Panc1 (cell line): ENCODE data around the gene ACACA. TPM values are rescaled to one million over a fixed set of nuclear protein-coding genes. Genes with fewer than 3 reads are reported as not detected.

Source experiments
- ATAC-seq: fragments of 200-7000 bp; cut with Tn5 transposase; 2 replicates; pipeline ENCODE4 v1.9.1; 2020; ENCODE audit warnings: mild to moderate bottlenecking, moderate library complexity
- BruUV-seq: library from RNA; stranded (reverse); fragments of 400-500 nt; replicated peaks from 2 replicates; lab custom pipeline; 2021; lab: Mats Ljungman, UMichigan
- CTCF ChIA-PET: fragments of 300-600 bp; sonication (Branson Sonifier 250); formaldehyde crosslinking; loops from one replicate; lab custom pipeline; 2022; ENCODE audit warnings: antibody characterized with exemption; lab: Charles Lee
- POLR2A ChIA-PET: fragments of 300-600 bp; sonication (Branson Sonifier 250); formaldehyde crosslinking; loops from one replicate; lab custom pipeline; 2022; ENCODE audit warnings: antibody characterized with exemption; lab: Charles Lee
- DNase-seq: peaks from one replicate; pipeline ENCODE4 v3.0.0-alpha.2; 2010; ENCODE audit warnings: low read depth, low spot score
- H3K27ac ChIP-seq: 2 replicates; pipeline ENCODE4 v1.5.1; 2011; ENCODE audit warnings: mild to moderate bottlenecking, low read length, inconsistent platforms
- H3K27me3 ChIP-seq: fragments of 200-500 bp; sonication (Bioruptor generic); 2 replicates; pipeline ENCODE4 v1.6.0; 2014; ENCODE audit warnings: low read length, inconsistent platforms; ENCODE audit not compliant: control insufficient read depth, insufficient read depth
- H3K36me3 ChIP-seq: fragments of 200-500 bp; sonication (Bioruptor generic); 2 replicates; pipeline ENCODE4 v1.5.1; 2014; ENCODE audit warnings: inconsistent platforms, mild to moderate bottlenecking, low read length, moderate library complexity; ENCODE audit not compliant: control insufficient read depth, insufficient read depth
- H3K4me1 ChIP-seq: 2 replicates; pipeline ENCODE4 v1.5.1; 2011; ENCODE audit warnings: inconsistent platforms, mild to moderate bottlenecking, low read length, moderate library complexity; ENCODE audit not compliant: control insufficient read depth, insufficient read depth
- H3K4me3 ChIP-seq, 2 experiments: 2 replicates each; pipeline ENCODE4 v1.5.1; 2011 to 2012; ENCODE audit warnings: low read depth in 2 of 2, low read length in 2 of 2, mild to moderate bottlenecking in 2 of 2, inconsistent platforms in 1 of 2, moderate library complexity in 1 of 2
- H3K9me3 ChIP-seq: fragments of 200-500 bp; sonication (Bioruptor generic); 2 replicates; pipeline ENCODE4 v1.5.1; 2014; ENCODE audit warnings: low read depth, mild to moderate bottlenecking, inconsistent platforms, low read length, moderate library complexity; ENCODE audit not compliant: control insufficient read depth, insufficient read depth
- POLR2AphosphoS5 ChIP-seq: IDR thresholded peaks from 2 replicates; pipeline ENCODE4 v1.6.1; 2012; ENCODE audit warnings: mild to moderate bottlenecking, low read depth, low read length, moderate library complexity
- SIN3A ChIP-seq: IDR thresholded peaks from 2 replicates; pipeline ENCODE4 v1.6.1; 2012; ENCODE audit warnings: low read depth, mild to moderate bottlenecking, low read length, moderate library complexity, borderline replicate concordance; ENCODE audit not compliant: insufficient read depth
- TCF7L2 ChIP-seq: IDR thresholded peaks from 2 replicates; pipeline ENCODE4 v1.6.1; 2011; ENCODE audit warnings: mild to moderate bottlenecking, low read depth, low read length, inconsistent platforms
- in situ Hi-C: cut with HindIII; loops from 2 replicates; pipeline ENCODE4 v1.10.0; 2016; ENCODE audit warnings: low sequenced_read_pairs, low pct_unique_long_range_greater_than_20kb
- intact Hi-C: fragments of 100-400 bp; cut with micrococcal nuclease; formaldehyde crosslinking; loops from one replicate; pipeline ENCODE4 v1.10.0; 2022; ENCODE audit not compliant: unreplicated experiment
- total RNA-seq: library from RNA; stranded (reverse); gene quantifications from one replicate; pipeline ENCODE4 v1.2.1, GENCODE V29; 2021; ENCODE audit not compliant: unreplicated experiment
- TF ChIP-seq, protein P1 (sequence below): fragments of 450-650 bp; IDR thresholded peaks from 2 replicates; pipeline ENCODE4 v1.5.1; 2017; ENCODE audit warnings: mild to moderate bottlenecking
- TF ChIP-seq, protein P2 (sequence below), 2 experiments: IDR thresholded peaks; 2 replicates each; pipeline ENCODE4 v1.6.1; 2011 to 2012; ENCODE audit warnings: low read depth in 2 of 2, control low read depth in 1 of 2, low read length in 1 of 2, mild to moderate bottlenecking in 1 of 2, moderate library complexity in 1 of 2; ENCODE audit not compliant: insufficient read depth in 1 of 2

The ACACA gene
- total RNA-seq, 1 experiment from 2014 or later: 131 TPM

- peaks cover 18% of the 10 kb centered on the region; the same call in 1 of the 2 replicates for H3K36me3 ChIP-seq
- H3K4me1 ChIP-seq: no peaks in the 10 kb centered on the region
- intact Hi-C loops (no loop called here), in situ Hi-C loops (no loop called here)
- ChIA-PET POLR2A (no interaction called here), CTCF (no interaction called here)
- no peaks in the 10 kb centered on the region for H3K9me3 ChIP-seq
- BruUV-seq: no TSS peak
- TF ChIP-seq, protein P1, sequence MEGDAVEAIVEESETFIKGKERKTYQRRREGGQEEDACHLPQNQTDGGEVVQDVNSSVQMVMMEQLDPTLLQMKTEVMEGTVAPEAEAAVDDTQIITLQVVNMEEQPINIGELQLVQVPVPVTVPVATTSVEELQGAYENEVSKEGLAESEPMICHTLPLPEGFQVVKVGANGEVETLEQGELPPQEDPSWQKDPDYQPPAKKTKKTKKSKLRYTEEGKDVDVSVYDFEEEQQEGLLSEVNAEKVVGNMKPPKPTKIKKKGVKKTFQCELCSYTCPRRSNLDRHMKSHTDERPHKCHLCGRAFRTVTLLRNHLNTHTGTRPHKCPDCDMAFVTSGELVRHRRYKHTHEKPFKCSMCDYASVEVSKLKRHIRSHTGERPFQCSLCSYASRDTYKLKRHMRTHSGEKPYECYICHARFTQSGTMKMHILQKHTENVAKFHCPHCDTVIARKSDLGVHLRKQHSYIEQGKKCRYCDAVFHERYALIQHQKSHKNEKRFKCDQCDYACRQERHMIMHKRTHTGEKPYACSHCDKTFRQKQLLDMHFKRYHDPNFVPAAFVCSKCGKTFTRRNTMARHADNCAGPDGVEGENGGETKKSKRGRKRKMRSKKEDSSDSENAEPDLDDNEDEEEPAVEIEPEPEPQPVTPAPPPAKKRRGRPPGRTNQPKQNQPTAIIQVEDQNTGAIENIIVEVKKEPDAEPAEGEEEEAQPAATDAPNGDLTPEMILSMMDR: no peak
- TF ChIP-seq, protein P2, sequence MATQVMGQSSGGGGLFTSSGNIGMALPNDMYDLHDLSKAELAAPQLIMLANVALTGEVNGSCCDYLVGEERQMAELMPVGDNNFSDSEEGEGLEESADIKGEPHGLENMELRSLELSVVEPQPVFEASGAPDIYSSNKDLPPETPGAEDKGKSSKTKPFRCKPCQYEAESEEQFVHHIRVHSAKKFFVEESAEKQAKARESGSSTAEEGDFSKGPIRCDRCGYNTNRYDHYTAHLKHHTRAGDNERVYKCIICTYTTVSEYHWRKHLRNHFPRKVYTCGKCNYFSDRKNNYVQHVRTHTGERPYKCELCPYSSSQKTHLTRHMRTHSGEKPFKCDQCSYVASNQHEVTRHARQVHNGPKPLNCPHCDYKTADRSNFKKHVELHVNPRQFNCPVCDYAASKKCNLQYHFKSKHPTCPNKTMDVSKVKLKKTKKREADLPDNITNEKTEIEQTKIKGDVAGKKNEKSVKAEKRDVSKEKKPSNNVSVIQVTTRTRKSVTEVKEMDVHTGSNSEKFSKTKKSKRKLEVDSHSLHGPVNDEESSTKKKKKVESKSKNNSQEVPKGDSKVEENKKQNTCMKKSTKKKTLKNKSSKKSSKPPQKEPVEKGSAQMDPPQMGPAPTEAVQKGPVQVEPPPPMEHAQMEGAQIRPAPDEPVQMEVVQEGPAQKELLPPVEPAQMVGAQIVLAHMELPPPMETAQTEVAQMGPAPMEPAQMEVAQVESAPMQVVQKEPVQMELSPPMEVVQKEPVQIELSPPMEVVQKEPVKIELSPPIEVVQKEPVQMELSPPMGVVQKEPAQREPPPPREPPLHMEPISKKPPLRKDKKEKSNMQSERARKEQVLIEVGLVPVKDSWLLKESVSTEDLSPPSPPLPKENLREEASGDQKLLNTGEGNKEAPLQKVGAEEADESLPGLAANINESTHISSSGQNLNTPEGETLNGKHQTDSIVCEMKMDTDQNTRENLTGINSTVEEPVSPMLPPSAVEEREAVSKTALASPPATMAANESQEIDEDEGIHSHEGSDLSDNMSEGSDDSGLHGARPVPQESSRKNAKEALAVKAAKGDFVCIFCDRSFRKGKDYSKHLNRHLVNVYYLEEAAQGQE (IDR thresholded peaks at IDR 0.05; ENCODE audit: insufficient read depth in 1 of 2, low read depth in 2 of 2, low read length in 1 of 2): no peak
- TF ChIP-seq SIN3A (no peak), POLR2AphosphoS5 (no peak), TCF7L2 (no peak)
- no peak for ATAC-seq
- no peak overlapping the region for H3K27ac ChIP-seq
- no peak for DNase-seq
- H3K4me3 ChIP-seq: no peak overlapping the region
- no peaks in the 10 kb centered on the region for H3K27me3 ChIP-seq
Measured at GRCh38 chr17:37230633-37231032, 176.0 kb downstream of the ACACA start.

DNA sequence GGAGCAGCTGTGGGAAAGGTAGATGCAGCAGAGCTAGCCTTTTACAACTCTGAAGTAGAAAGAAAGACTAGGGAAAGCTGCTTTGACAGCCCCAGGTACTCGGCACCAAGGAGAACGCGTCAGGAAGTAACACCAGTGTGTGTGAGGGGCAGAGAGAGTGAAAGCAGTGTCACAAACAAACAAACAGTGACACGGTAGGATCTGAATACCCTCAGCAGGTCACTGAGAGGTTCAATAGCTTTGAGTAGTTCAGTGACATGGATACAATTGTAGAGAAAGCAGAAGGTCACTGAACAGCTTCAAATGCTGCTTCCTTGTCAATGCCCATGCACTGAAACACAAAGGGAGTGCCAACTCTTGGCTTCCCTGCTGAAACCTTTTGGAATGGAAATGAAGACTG, 181.2 kb downstream of the ACACA start:
- Histone ChIP-seq H3K27me3 (no peaks in the 10 kb centered on the region), H3K4me3 (no peak overlapping the region), H3K9me3 (no peaks in the 10 kb centered on the region), H3K27ac (no peak overlapping the region), H3K36me3 (peaks cover 23% of the 10 kb centered on the region), H3K4me1 (no peaks in the 10 kb centered on the region)
- CTCF ChIA-PET: no interaction called here
- BruUV-seq: no TSS peak
- ATAC-seq: no peak
- in situ Hi-C loops (no loop called here), intact Hi-C loops (no loop called here)
- no peak for DNase-seq
- POLR2A ChIA-PET: no interaction called here
- TF ChIP-seq POLR2AphosphoS5: no peak
- no peak for TF ChIP-seq SIN3A
- TF ChIP-seq, protein P2 (IDR thresholded peaks at IDR 0.05; ENCODE audit: insufficient read depth in 1 of 2, low read depth in 2 of 2, low read length in 1 of 2): no peak
- TF ChIP-seq TCF7L2: no peak
